ENCODE results near the gene UNC13B. TPM values are rescaled to one million over a fixed set of nuclear protein-coding genes. Genes with fewer than 3 reads are reported as not detected.
A peak's percentile ranks its signal among the peaks of the same experiment; 100 is the strongest.

Gene UNC13B
- total and polyA plus RNA-seq, 2 of the 13 experiments (the other 11 are each of a cell fraction or from before 2014, with no cell fraction given): 14.0 to 18.3 TPM

DNA sequence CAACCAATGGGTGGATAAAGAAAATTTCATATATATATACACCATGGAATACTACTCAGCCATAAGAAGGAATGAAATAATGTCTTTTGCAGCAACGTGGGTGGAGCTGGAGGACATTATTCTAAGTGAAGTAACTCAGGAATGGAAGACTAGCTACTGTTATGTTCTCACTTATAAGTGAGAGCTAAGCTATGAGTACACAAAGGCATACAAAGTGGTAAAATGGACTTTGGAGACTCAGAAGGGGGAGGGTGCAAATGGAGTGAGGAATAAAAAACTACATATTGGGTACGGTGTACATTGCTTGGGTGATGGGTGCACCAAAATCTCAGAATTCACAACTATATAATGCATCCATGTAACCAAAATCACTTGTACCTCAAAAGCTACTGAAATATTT, 260.9 kb downstream of the UNC13B start (continued):
- TF ChIP-seq, protein P1, sequence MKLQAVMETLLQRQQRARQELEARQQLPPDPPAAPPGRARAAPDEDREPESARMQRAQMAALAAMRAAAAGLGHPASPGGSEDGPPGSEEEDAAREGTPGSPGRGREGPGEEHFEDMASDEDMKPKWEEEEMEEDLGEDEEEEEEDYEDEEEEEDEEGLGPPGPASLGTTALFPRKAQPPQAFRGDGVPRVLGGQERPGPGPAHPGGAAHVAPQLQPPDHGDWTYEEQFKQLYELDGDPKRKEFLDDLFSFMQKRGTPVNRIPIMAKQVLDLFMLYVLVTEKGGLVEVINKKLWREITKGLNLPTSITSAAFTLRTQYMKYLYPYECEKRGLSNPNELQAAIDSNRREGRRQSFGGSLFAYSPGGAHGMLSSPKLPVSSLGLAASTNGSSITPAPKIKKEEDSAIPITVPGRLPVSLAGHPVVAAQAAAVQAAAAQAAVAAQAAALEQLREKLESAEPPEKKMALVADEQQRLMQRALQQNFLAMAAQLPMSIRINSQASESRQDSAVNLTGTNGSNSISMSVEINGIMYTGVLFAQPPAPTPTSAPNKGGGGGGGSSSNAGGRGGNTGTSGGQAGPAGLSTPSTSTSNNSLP (IDR thresholded peaks at IDR 0.05; ENCODE audit: low read depth, low read length): peak; percentile 9; the same call in 1 of the 2 replicates
- TF ChIP-seq, protein P2, sequence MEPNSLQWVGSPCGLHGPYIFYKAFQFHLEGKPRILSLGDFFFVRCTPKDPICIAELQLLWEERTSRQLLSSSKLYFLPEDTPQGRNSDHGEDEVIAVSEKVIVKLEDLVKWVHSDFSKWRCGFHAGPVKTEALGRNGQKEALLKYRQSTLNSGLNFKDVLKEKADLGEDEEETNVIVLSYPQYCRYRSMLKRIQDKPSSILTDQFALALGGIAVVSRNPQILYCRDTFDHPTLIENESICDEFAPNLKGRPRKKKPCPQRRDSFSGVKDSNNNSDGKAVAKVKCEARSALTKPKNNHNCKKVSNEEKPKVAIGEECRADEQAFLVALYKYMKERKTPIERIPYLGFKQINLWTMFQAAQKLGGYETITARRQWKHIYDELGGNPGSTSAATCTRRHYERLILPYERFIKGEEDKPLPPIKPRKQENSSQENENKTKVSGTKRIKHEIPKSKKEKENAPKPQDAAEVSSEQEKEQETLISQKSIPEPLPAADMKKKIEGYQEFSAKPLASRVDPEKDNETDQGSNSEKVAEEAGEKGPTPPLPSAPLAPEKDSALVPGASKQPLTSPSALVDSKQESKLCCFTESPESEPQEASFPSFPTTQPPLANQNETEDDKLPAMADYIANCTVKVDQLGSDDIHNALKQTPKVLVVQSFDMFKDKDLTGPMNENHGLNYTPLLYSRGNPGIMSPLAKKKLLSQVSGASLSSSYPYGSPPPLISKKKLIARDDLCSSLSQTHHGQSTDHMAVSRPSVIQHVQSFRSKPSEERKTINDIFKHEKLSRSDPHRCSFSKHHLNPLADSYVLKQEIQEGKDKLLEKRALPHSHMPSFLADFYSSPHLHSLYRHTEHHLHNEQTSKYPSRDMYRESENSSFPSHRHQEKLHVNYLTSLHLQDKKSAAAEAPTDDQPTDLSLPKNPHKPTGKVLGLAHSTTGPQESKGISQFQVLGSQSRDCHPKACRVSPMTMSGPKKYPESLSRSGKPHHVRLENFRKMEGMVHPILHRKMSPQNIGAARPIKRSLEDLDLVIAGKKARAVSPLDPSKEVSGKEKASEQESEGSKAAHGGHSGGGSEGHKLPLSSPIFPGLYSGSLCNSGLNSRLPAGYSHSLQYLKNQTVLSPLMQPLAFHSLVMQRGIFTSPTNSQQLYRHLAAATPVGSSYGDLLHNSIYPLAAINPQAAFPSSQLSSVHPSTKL (CRISPR knock-in tag; IDR thresholded peaks at IDR 0.05): peak; percentile 27; the same call in 1 of the 2 replicates
- TF ChIP-seq, protein P3, sequence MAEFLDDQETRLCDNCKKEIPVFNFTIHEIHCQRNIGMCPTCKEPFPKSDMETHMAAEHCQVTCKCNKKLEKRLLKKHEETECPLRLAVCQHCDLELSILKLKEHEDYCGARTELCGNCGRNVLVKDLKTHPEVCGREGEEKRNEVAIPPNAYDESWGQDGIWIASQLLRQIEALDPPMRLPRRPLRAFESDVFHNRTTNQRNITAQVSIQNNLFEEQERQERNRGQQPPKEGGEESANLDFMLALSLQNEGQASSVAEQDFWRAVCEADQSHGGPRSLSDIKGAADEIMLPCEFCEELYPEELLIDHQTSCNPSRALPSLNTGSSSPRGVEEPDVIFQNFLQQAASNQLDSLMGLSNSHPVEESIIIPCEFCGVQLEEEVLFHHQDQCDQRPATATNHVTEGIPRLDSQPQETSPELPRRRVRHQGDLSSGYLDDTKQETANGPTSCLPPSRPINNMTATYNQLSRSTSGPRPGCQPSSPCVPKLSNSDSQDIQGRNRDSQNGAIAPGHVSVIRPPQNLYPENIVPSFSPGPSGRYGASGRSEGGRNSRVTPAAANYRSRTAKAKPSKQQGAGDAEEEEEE (CRISPR knock-in tag; IDR thresholded peaks at IDR 0.05; ENCODE audit: borderline replicate concordance): no peak
- TF ChIP-seq, protein P4, sequence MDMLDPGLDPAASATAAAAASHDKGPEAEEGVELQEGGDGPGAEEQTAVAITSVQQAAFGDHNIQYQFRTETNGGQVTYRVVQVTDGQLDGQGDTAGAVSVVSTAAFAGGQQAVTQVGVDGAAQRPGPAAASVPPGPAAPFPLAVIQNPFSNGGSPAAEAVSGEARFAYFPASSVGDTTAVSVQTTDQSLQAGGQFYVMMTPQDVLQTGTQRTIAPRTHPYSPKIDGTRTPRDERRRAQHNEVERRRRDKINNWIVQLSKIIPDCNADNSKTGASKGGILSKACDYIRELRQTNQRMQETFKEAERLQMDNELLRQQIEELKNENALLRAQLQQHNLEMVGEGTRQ (IDR thresholded peaks at IDR 0.05; ENCODE audit: low read depth, low read length): no peak
- TF ChIP-seq, protein P4 (CRISPR knock-in tag; IDR thresholded peaks at IDR 0.05; ENCODE audit: borderline replicate concordance): no peak
- TF ChIP-seq ZNF343 (CRISPR knock-in tag; IDR thresholded peaks at IDR 0.05): no peak
- no peak for TF ChIP-seq MYNN (CRISPR knock-in tag; IDR thresholded peaks at IDR 0.05; ENCODE audit: low read depth)
- TF ChIP-seq, protein P5, sequence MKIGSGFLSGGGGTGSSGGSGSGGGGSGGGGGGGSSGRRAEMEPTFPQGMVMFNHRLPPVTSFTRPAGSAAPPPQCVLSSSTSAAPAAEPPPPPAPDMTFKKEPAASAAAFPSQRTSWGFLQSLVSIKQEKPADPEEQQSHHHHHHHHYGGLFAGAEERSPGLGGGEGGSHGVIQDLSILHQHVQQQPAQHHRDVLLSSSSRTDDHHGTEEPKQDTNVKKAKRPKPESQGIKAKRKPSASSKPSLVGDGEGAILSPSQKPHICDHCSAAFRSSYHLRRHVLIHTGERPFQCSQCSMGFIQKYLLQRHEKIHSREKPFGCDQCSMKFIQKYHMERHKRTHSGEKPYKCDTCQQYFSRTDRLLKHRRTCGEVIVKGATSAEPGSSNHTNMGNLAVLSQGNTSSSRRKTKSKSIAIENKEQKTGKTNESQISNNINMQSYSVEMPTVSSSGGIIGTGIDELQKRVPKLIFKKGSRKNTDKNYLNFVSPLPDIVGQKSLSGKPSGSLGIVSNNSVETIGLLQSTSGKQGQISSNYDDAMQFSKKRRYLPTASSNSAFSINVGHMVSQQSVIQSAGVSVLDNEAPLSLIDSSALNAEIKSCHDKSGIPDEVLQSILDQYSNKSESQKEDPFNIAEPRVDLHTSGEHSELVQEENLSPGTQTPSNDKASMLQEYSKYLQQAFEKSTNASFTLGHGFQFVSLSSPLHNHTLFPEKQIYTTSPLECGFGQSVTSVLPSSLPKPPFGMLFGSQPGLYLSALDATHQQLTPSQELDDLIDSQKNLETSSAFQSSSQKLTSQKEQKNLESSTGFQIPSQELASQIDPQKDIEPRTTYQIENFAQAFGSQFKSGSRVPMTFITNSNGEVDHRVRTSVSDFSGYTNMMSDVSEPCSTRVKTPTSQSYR (CRISPR knock-in tag; IDR thresholded peaks at IDR 0.05; ENCODE audit: borderline replicate concordance): peak; percentile 76; the same call in 1 of the 2 replicates
- TF ChIP-seq SNAI1 (CRISPR knock-in tag; IDR thresholded peaks at IDR 0.05; ENCODE audit: borderline replicate concordance): no peak
- TF ChIP-seq, protein P6, sequence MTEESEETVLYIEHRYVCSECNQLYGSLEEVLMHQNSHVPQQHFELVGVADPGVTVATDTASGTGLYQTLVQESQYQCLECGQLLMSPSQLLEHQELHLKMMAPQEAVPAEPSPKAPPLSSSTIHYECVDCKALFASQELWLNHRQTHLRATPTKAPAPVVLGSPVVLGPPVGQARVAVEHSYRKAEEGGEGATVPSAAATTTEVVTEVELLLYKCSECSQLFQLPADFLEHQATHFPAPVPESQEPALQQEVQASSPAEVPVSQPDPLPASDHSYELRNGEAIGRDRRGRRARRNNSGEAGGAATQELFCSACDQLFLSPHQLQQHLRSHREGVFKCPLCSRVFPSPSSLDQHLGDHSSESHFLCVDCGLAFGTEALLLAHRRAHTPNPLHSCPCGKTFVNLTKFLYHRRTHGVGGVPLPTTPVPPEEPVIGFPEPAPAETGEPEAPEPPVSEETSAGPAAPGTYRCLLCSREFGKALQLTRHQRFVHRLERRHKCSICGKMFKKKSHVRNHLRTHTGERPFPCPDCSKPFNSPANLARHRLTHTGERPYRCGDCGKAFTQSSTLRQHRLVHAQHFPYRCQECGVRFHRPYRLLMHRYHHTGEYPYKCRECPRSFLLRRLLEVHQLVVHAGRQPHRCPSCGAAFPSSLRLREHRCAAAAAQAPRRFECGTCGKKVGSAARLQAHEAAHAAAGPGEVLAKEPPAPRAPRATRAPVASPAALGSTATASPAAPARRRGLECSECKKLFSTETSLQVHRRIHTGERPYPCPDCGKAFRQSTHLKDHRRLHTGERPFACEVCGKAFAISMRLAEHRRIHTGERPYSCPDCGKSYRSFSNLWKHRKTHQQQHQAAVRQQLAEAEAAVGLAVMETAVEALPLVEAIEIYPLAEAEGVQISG (CRISPR knock-in tag; IDR thresholded peaks at IDR 0.05): no peak
- TF ChIP-seq HNF4A (CRISPR knock-in tag; IDR thresholded peaks at IDR 0.05): peak; percentile 51
- no peak for TF ChIP-seq DPF2 (CRISPR knock-in tag; IDR thresholded peaks at IDR 0.05; ENCODE audit: borderline replicate concordance, low read depth)
- peak; percentile 83 for TF ChIP-seq ZNF644 (CRISPR knock-in tag; IDR thresholded peaks at IDR 0.05; ENCODE audit: low read depth)
